Tracheal epithelial cell (primary cell): Measurements from ENCODE around the gene FAM90A1. TPM values are rescaled to one million over a fixed set of nuclear protein-coding genes. Genes with fewer than 3 reads are reported as not detected.

Source experiments
- total RNA-seq: library from RNA; depleted of rRNA; stranded (reverse); fragments of >200 nt; gene quantifications from 2 replicates; pipeline ENCODE4 v1.2.1, GENCODE V29; 2014

The FAM90A1 gene, protein sequence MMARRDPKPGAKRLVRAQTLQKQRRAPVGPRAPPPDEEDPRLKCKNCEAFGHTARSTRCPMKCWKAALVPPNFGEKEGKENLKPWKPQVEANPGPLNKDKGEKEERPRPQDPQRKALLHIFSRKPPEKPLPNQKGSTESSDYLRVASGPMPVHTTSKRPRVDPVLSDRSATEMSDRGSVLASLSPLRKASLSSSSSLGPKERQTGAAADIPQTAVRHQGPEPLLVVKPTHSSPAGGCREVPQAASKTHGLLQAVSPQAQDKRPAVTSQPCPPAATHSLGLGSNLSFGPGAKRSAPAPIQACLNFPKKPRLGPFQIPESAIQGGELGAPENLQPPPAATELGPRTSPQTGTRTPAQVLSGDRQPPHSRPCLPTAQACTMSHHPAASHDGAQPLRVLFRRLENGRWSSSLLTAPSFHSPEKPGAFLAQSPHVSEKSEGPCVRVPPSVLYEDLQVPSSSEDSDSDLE
- under 0.01 and 0.21 TPM in 2 replicates for total RNA-seq

DNA sequence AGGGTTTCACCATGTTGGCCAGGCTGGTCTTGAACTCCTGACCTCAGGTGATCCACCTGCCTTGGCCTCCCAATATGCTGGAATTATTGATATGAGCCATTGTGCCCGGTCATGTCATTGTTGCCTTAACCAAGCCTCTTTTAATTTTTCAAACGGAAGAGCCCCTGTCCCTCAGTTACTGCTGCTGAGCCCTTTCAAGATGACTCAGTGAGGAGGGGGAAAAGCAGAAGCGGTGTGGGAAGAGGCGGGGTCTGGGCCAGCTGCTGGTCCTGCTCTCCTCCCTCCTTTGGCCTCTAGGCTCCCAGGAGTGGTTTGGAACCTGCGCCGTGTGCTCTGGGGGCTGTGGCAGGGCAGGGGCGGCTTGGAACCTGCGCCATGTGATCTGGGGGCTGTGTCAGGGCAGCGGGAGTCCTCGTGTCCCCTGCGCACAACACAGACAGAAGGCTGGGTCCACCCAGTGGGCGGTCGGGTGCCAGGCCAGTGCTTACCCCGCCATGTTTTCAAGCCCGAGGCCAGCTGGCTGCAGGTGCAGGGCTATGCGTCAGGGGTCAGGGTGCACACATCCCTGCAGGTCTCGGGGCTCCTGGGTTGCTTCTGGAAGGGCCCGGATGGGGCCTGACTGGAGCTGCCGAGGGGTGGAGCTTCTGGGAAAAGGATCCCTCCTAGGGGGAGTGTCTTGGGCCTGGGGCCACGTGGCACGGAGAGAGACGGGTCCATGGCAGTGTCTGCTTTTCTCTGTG lies at the start of gene FAM90A1:
FAM90A1 (minus strand) TSS at position 627 of the 740 bp plus-strand sequence. CDS start 2,786 bp downstream, outside the sequence.

Other genes with a start within 250 kb of the FAM90A1 start
- gene FOXJ2, start 194.9 kb downstream of the FAM90A1 start, total RNA-seq: 3.4 and 5.5 TPM in 2 replicates
- under 0.01 TPM in 1 of 2 replicates, not detected in the other for gene C3AR1, start 161.3 kb downstream of the FAM90A1 start, total RNA-seq
- gene NECAP1, start 145.3 kb downstream of the FAM90A1 start, total RNA-seq: 32.0 and 45.1 TPM in 2 replicates
- gene CLEC4A, start 104.0 kb downstream of the FAM90A1 start, total RNA-seq: not detected in 2 replicates
- gene ZNF705A, start 70.6 kb downstream of the FAM90A1 start, total RNA-seq: not detected in 2 replicates
- not detected in 2 replicates for gene CLEC6A, start 228.3 kb upstream of the FAM90A1 start, total RNA-seq